DND-41 (cell line): ENCODE data around the gene CAPN2.
A peak's percentile ranks its signal among the peaks of the same experiment; 100 is the strongest.

Experiments used
- ATAC-seq: fragments of 200-7000 bp; cut with Tn5 transposase; 3 replicates; pipeline ENCODE4 v1.9.1; 2021; ENCODE audit warnings: low read depth; ENCODE audit not compliant: insufficient read depth
- DNase-seq: peaks from one replicate; pipeline ENCODE4 v3.0.0-alpha.2; 2020
- H2AFZ ChIP-seq: 2 replicates; pipeline ENCODE4 v1.6.0; 2012; ENCODE audit warnings: low read depth, low read length
- H3K27ac ChIP-seq: 2 replicates; pipeline ENCODE4 v1.5.1; 2012; ENCODE audit warnings: low read length, inconsistent platforms
- H3K27me3 ChIP-seq: fragments of 200-600 bp; sonication (generic); 2 replicates; pipeline ENCODE4 v1.6.0; 2012; ENCODE audit warnings: low read length, mild to moderate bottlenecking, inconsistent platforms; ENCODE audit not compliant: insufficient read depth, poor library complexity
- H3K36me3 ChIP-seq: 2 replicates; pipeline ENCODE4 v1.5.1; 2012; ENCODE audit warnings: low read length, inconsistent platforms; ENCODE audit not compliant: insufficient read depth
- H3K4me1 ChIP-seq: 2 replicates; pipeline ENCODE4 v1.5.1; 2012; ENCODE audit warnings: mild to moderate bottlenecking, low read length; ENCODE audit not compliant: insufficient read depth
- H3K4me2 ChIP-seq: 2 replicates; pipeline ENCODE4 v1.6.0; 2012; ENCODE audit warnings: mild to moderate bottlenecking, moderate library complexity, low read length, inconsistent platforms; ENCODE audit not compliant: insufficient read depth
- H3K4me3 ChIP-seq, 2 experiments: fragments of 200-600 bp in 1 of 2; shearing (Covaris generic) in 1 of 2; 2 replicates each; pipeline ENCODE4 v1.5.1; 2012 to 2016; ENCODE audit warnings: inconsistent platforms in 2 of 2, low read length in 2 of 2, mild to moderate bottlenecking in 2 of 2, low read depth in 1 of 2, moderate library complexity in 1 of 2
- H3K79me2 ChIP-seq: 2 replicates; pipeline ENCODE4 v1.6.0; 2012; ENCODE audit warnings: low read length, inconsistent platforms; ENCODE audit not compliant: insufficient read depth
- H3K9ac ChIP-seq: 2 replicates; pipeline ENCODE4 v1.6.0; 2012; ENCODE audit warnings: low read depth, mild to moderate bottlenecking, inconsistent platforms, low read length, moderate library complexity
- H3K9me3 ChIP-seq: 2 replicates; pipeline ENCODE4 v1.5.1; 2012; ENCODE audit warnings: low read length, moderate library complexity, mild to moderate bottlenecking, inconsistent platforms; ENCODE audit not compliant: insufficient read depth, severe bottlenecking
- H4K20me1 ChIP-seq: 2 replicates; pipeline ENCODE4 v1.6.0; 2012; ENCODE audit warnings: low read length; ENCODE audit not compliant: insufficient read depth
- EZH2 ChIP-seq: IDR thresholded peaks from 3 replicates; pipeline ENCODE4 v1.6.1; 2012; ENCODE audit warnings: borderline replicate concordance, low read depth, mild to moderate bottlenecking, moderate library complexity, low read length, inconsistent platforms; ENCODE audit not compliant: severe bottlenecking
- TF ChIP-seq, protein P1 (sequence below): IDR thresholded peaks from 2 replicates; pipeline ENCODE4 v1.5.1; 2012; ENCODE audit warnings: borderline replicate concordance, low read length, moderate library complexity, mild to moderate bottlenecking; ENCODE audit not compliant: poor library complexity, severe bottlenecking; ENCODE audit errors: extremely low read depth

Gene CAPN2

DNA sequence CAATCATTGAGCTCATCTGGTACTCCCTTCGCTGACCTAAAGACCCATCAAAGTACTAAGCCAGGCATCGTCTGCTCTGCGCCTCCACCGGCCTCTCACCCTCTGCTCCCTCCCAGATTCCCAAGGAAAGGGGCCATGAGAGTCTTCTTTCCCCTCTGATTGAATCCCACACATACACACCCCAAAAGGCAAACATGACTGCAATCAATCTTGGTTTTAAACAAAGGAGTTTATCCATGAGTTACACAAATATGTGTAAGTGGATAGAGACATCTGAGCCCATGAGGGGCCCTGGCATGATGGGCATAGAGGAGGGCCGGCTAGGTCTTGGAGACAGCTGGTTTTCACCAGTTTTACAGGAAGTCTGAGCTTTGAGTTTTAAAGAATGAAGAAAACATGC is 50.9 kb downstream of the CAPN2 start:
- Histone ChIP-seq H2AFZ (no peak overlapping the region), H3K36me3 (no peaks in the 10 kb centered on the region), H3K4me3 (no peak overlapping the region), H3K79me2 (no peaks in the 10 kb centered on the region), H4K20me1 (no peaks in the 10 kb centered on the region), H3K4me1 (no peaks in the 10 kb centered on the region), H3K9ac (no peak overlapping the region), H3K4me2 (no peak overlapping the region), H3K27me3 (peaks cover 4% of the 10 kb centered on the region), H3K9me3 (no peaks in the 10 kb centered on the region), H3K27ac (no peak overlapping the region)
- ATAC-seq (no peak), DNase-seq (no peak)
- TF ChIP-seq EZH2: no peak
- TF ChIP-seq, protein P1, sequence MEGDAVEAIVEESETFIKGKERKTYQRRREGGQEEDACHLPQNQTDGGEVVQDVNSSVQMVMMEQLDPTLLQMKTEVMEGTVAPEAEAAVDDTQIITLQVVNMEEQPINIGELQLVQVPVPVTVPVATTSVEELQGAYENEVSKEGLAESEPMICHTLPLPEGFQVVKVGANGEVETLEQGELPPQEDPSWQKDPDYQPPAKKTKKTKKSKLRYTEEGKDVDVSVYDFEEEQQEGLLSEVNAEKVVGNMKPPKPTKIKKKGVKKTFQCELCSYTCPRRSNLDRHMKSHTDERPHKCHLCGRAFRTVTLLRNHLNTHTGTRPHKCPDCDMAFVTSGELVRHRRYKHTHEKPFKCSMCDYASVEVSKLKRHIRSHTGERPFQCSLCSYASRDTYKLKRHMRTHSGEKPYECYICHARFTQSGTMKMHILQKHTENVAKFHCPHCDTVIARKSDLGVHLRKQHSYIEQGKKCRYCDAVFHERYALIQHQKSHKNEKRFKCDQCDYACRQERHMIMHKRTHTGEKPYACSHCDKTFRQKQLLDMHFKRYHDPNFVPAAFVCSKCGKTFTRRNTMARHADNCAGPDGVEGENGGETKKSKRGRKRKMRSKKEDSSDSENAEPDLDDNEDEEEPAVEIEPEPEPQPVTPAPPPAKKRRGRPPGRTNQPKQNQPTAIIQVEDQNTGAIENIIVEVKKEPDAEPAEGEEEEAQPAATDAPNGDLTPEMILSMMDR: no peak

- Histone ChIP-seq H3K4me3 (no peak overlapping the region), H3K79me2 (no peaks in the 10 kb centered on the region), H3K27ac (no peak overlapping the region), H3K36me3 (no peaks in the 10 kb centered on the region), H3K4me2 (no peak overlapping the region), H3K4me1 (no peaks in the 10 kb centered on the region), H3K9ac (no peak overlapping the region), H2AFZ (no peak overlapping the region), H3K9me3 (no peaks in the 10 kb centered on the region), H3K27me3 (peaks cover 4% of the 10 kb centered on the region), H4K20me1 (no peaks in the 10 kb centered on the region)
- DNase-seq (no peak), ATAC-seq (no peak)
- TF ChIP-seq, protein P1: no peak
- no peak for TF ChIP-seq EZH2
These were observed 51.5 kb downstream of the CAPN2 start for GRCh38 chr1:223763881-223764280.

DNA sequence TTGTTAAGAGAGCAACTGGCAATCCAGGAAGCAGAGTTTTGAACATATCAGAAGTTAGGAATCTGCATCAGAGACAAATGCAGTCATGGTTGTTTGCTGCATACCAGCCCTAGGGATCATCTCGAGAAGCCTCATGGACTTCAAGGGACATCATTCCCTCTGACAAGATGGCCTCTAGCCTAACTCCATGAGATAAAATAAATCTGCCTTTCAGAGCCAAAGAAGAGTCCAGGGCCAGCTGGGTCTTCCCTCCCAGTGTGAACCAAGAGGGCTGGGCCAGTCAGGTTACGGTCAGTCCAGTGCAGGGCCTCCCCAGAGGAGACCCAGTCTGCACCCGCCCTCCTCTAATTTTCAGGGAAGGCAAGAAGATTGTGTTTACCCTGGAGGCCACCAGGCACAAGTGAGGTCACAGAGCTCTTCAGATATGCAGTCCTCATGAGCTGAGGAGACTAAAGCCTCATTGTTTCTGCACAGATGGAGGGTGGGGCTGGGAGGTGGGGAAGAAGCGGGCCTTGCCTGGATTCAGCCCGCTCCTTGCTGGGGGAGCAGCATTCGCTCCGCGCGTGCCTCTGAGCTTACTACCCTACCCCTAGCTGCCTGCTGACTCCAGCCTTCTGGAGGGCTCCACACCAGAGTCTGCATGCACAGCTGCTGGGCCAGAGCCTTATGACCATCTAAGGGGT is 52.8 kb downstream of the CAPN2 start:
- Histone ChIP-seq H2AFZ (no peak overlapping the region), H3K9ac (no peak overlapping the region), H3K27ac (no peak overlapping the region), H3K4me2 (no peak overlapping the region), H3K4me3 (no peak overlapping the region), H3K36me3 (no peaks in the 10 kb centered on the region), H3K4me1 (no peaks in the 10 kb centered on the region), H3K27me3 (peaks cover 4% of the 10 kb centered on the region), H3K79me2 (no peaks in the 10 kb centered on the region), H3K9me3 (no peaks in the 10 kb centered on the region), H4K20me1 (no peaks in the 10 kb centered on the region)
- no peak for TF ChIP-seq EZH2
- TF ChIP-seq, protein P1: no peak
- DNase-seq (no peak), ATAC-seq (peak; percentile 58)
